SU-DHL-6 (cell line): ENCODE measurements around the gene CTNNB1.

Source experiments
- H2AFZ ChIP-seq: fragments of 200-600 bp; sonication (generic); 2 replicates; pipeline ENCODE4 v1.6.1; 2014; ENCODE audit warnings: low read depth, mild to moderate bottlenecking, moderate library complexity, mixed read lengths, antibody characterized with exemption, low read length; ENCODE audit not compliant: severe bottlenecking
- H3F3A ChIP-seq: fragments of 200-600 bp; shearing (Covaris generic); 2 replicates; pipeline ENCODE4 v1.6.0; 2016; ENCODE audit warnings: antibody characterized with exemption, mild to moderate bottlenecking; ENCODE audit not compliant: insufficient read depth
- H3K27ac ChIP-seq: fragments of 200-600 bp; sonication (generic); 2 replicates; pipeline ENCODE4 v1.5.1; 2016; ENCODE audit warnings: low read depth, mild to moderate bottlenecking, low read length, moderate library complexity, mixed read lengths
- H3K27me3 ChIP-seq: fragments of 200-600 bp; sonication (generic), shearing (Covaris generic); 2 replicates; pipeline ENCODE4 v1.6.0; 2014; ENCODE audit warnings: mild to moderate bottlenecking, low read length
- H3K36me3 ChIP-seq: fragments of 200-600 bp; sonication (generic); 2 replicates; pipeline ENCODE4 v1.6.1; 2014; ENCODE audit warnings: mild to moderate bottlenecking, low read length, mixed read lengths
- H3K4me2 ChIP-seq: fragments of 300-600, 200-600 bp; shearing (Covaris generic), sonication (generic); 2 replicates; pipeline ENCODE4 v1.6.0; 2014; ENCODE audit warnings: low read length, low read depth, mild to moderate bottlenecking; ENCODE audit not compliant: poor library complexity, severe bottlenecking
- H3K4me3 ChIP-seq: fragments of 200-600 bp; sonication (generic); 2 replicates; pipeline ENCODE4 v1.5.1; 2014; ENCODE audit warnings: antibody characterized with exemption, low read length, mild to moderate bottlenecking, mixed read lengths; ENCODE audit not compliant: insufficient read depth, poor library complexity, severe bottlenecking
- H3K79me2 ChIP-seq: fragments of 200-600 bp; sonication (generic); 2 replicates; pipeline ENCODE4 v1.6.1; 2014; ENCODE audit warnings: mild to moderate bottlenecking, low read length, moderate library complexity; ENCODE audit not compliant: insufficient read depth
- H3K9ac ChIP-seq: fragments of 200-600 bp; sonication (generic); 2 replicates; pipeline ENCODE4 v1.7.0; 2014; ENCODE audit warnings: mild to moderate bottlenecking, low read length
- H3K9me2 ChIP-seq: fragments of 200-600 bp; sonication (generic); replicated peaks from 2 replicates; pipeline ENCODE4 v1.6.1; 2014; ENCODE audit warnings: low read length; ENCODE audit not compliant: insufficient read depth
- H3K9me3 ChIP-seq: fragments of 200-600 bp; sonication (generic); 2 replicates; pipeline ENCODE4 v1.6.1; 2014; ENCODE audit warnings: low read length, mixed read lengths; ENCODE audit not compliant: insufficient read depth
- H4K20me1 ChIP-seq: fragments of 200-600 bp; sonication (generic); 2 replicates; pipeline ENCODE4 v1.6.1; 2014; ENCODE audit warnings: low read depth, mild to moderate bottlenecking, antibody characterized with exemption, low read length, moderate library complexity, mixed read lengths
- EZH2phosphoT487 ChIP-seq: fragments of 200-600 bp; sonication (generic), shearing (Covaris generic); conservative IDR thresholded peaks from 2 replicates; pipeline ENCODE4 v1.6.1; 2018; ENCODE audit warnings: mild to moderate bottlenecking, antibody characterized with exemption, low read length, moderate library complexity, mixed read lengths
- TF ChIP-seq, protein P1 (sequence below): fragments of 200-600 bp; sonication (generic); IDR thresholded peaks from one replicate; pipeline ENCODE4 v1.5.1; 2017; ENCODE audit warnings: antibody characterized with exemption, mild to moderate bottlenecking, low read length, moderate library complexity; ENCODE audit not compliant: insufficient read depth, poor library complexity, severe bottlenecking

The CTNNB1 gene

GRCh38 chr3:41247055-41248004 is 48.0 kb downstream of the CTNNB1 start:
- no peak overlapping the region for H2AFZ ChIP-seq
- H3K9me2 ChIP-seq = no peaks in the 10 kb centered on the region
- H3K4me2 ChIP-seq = no peak overlapping the region
- H3K9me3 ChIP-seq = no peaks in the 10 kb centered on the region
- no peaks in the 10 kb centered on the region for H3K27me3 ChIP-seq
- no peak overlapping the region for H3K4me3 ChIP-seq
- H3K36me3 ChIP-seq = no peaks in the 10 kb centered on the region
- H4K20me1 ChIP-seq = no peaks in the 10 kb centered on the region
- no peak for TF ChIP-seq EZH2phosphoT487
- TF ChIP-seq, protein P1, sequence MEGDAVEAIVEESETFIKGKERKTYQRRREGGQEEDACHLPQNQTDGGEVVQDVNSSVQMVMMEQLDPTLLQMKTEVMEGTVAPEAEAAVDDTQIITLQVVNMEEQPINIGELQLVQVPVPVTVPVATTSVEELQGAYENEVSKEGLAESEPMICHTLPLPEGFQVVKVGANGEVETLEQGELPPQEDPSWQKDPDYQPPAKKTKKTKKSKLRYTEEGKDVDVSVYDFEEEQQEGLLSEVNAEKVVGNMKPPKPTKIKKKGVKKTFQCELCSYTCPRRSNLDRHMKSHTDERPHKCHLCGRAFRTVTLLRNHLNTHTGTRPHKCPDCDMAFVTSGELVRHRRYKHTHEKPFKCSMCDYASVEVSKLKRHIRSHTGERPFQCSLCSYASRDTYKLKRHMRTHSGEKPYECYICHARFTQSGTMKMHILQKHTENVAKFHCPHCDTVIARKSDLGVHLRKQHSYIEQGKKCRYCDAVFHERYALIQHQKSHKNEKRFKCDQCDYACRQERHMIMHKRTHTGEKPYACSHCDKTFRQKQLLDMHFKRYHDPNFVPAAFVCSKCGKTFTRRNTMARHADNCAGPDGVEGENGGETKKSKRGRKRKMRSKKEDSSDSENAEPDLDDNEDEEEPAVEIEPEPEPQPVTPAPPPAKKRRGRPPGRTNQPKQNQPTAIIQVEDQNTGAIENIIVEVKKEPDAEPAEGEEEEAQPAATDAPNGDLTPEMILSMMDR = no peak
- H3K9ac ChIP-seq = no peak overlapping the region
- no peaks in the 10 kb centered on the region for H3F3A ChIP-seq
- H3K27ac ChIP-seq = no peak overlapping the region
- no peaks in the 10 kb centered on the region for H3K79me2 ChIP-seq

GRCh38 chr3:41248525-41248924 is 49.2 kb downstream of the CTNNB1 start:
- no peak for TF ChIP-seq EZH2phosphoT487
- TF ChIP-seq, protein P1 = no peak
- no peak overlapping the region for H2AFZ ChIP-seq
- H3K27ac ChIP-seq = no peak overlapping the region
- no peaks in the 10 kb centered on the region for H3K9me2 ChIP-seq
- H4K20me1 ChIP-seq = no peaks in the 10 kb centered on the region
- H3K79me2 ChIP-seq = no peaks in the 10 kb centered on the region
- no peak overlapping the region for H3K9ac ChIP-seq
- no peak overlapping the region for H3K4me3 ChIP-seq
- no peak overlapping the region for H3K4me2 ChIP-seq
- no peaks in the 10 kb centered on the region for H3F3A ChIP-seq
- H3K27me3 ChIP-seq = no peaks in the 10 kb centered on the region
- no peaks in the 10 kb centered on the region for H3K36me3 ChIP-seq
- H3K9me3 ChIP-seq = no peaks in the 10 kb centered on the region

- H3K27ac ChIP-seq = no peak overlapping the region
- no peaks in the 10 kb centered on the region for H3K27me3 ChIP-seq
- TF ChIP-seq, protein P1 = no peak
- no peak for TF ChIP-seq EZH2phosphoT487
- no peak overlapping the region for H3K4me2 ChIP-seq
- no peak overlapping the region for H2AFZ ChIP-seq
- no peak overlapping the region for H3K4me3 ChIP-seq
- no peaks in the 10 kb centered on the region for H3K79me2 ChIP-seq
- no peaks in the 10 kb centered on the region for H3F3A ChIP-seq
- no peaks in the 10 kb centered on the region for H4K20me1 ChIP-seq
- H3K9me2 ChIP-seq = no peaks in the 10 kb centered on the region
- H3K9me3 ChIP-seq = no peaks in the 10 kb centered on the region
- no peaks in the 10 kb centered on the region for H3K36me3 ChIP-seq
- no peak overlapping the region for H3K9ac ChIP-seq
Observed at GRCh38 chr3:41249318-41249717, 50.0 kb downstream of the CTNNB1 start.
